ENCODE results near the gene GALNT12.

Gene GALNT12

GRCh38 chr9:98869078-98869745 lies 61.7 kb downstream of the GALNT12 start:
- no peaks in the 10 kb centered on the region for H3K27me3 ChIP-seq (ENCODE audit: control insufficient read depth, insufficient read depth, low read length)
- no peak overlapping the region for H3K27ac ChIP-seq (ENCODE audit: low read length)
- H3K9ac ChIP-seq (ENCODE audit: low read length), result no peak overlapping the region
- H3K9me3 ChIP-seq (ENCODE audit: control insufficient read depth, low read depth, low read length), result no peaks in the 10 kb centered on the region
- H3K4me1 ChIP-seq (ENCODE audit: control insufficient read depth, low read depth, low read length), result no peaks in the 10 kb centered on the region
- H3K4me3 ChIP-seq (ENCODE audit: low read length), result no peak overlapping the region
- no peaks in the 10 kb centered on the region for H3K36me3 ChIP-seq (ENCODE audit: control insufficient read depth, low read depth, low read length)

GRCh38 chr9:98869866-98870265 lies 62.4 kb downstream of the GALNT12 start:
- Histone ChIP-seq H3K4me1 (ENCODE audit: control insufficient read depth, low read depth, low read length) (no peaks in the 10 kb centered on the region), H3K27me3 (ENCODE audit: control insufficient read depth, insufficient read depth, low read length) (no peaks in the 10 kb centered on the region), H3K9me3 (ENCODE audit: control insufficient read depth, low read depth, low read length) (no peaks in the 10 kb centered on the region), H3K9ac (ENCODE audit: low read length) (no peak overlapping the region), H3K36me3 (ENCODE audit: control insufficient read depth, low read depth, low read length) (no peaks in the 10 kb centered on the region), H3K27ac (ENCODE audit: low read length) (no peak overlapping the region), H3K4me3 (ENCODE audit: low read length) (no peak overlapping the region)

- Histone ChIP-seq H3K36me3 (ENCODE audit: control insufficient read depth, low read depth, low read length) (no peaks in the 10 kb centered on the region), H3K27ac (ENCODE audit: low read length) (no peak overlapping the region), H3K9me3 (ENCODE audit: control insufficient read depth, low read depth, low read length) (no peaks in the 10 kb centered on the region), H3K27me3 (ENCODE audit: control insufficient read depth, insufficient read depth, low read length) (no peaks in the 10 kb centered on the region), H3K4me3 (ENCODE audit: low read length) (no peak overlapping the region), H3K4me1 (ENCODE audit: control insufficient read depth, low read depth, low read length) (no peaks in the 10 kb centered on the region), H3K9ac (ENCODE audit: low read length) (no peak overlapping the region)
These were observed 63.5 kb downstream of the GALNT12 start for GRCh38 chr9:98870782-98871557.

- Histone ChIP-seq H3K4me3 (ENCODE audit: low read length) (no peak overlapping the region), H3K27me3 (ENCODE audit: control insufficient read depth, insufficient read depth, low read length) (no peaks in the 10 kb centered on the region), H3K36me3 (ENCODE audit: control insufficient read depth, low read depth, low read length) (no peaks in the 10 kb centered on the region), H3K27ac (ENCODE audit: low read length) (no peak overlapping the region), H3K9me3 (ENCODE audit: control insufficient read depth, low read depth, low read length) (no peaks in the 10 kb centered on the region), H3K4me1 (ENCODE audit: control insufficient read depth, low read depth, low read length) (no peaks in the 10 kb centered on the region), H3K9ac (ENCODE audit: low read length) (no peak overlapping the region)
These were observed 64.1 kb downstream of the GALNT12 start for GRCh38 chr9:98871558-98872065.

- Histone ChIP-seq H3K4me1 (ENCODE audit: control insufficient read depth, low read depth, low read length) (no peaks in the 10 kb centered on the region), H3K27ac (ENCODE audit: low read length) (no peak overlapping the region), H3K27me3 (ENCODE audit: control insufficient read depth, insufficient read depth, low read length) (no peaks in the 10 kb centered on the region), H3K36me3 (ENCODE audit: control insufficient read depth, low read depth, low read length) (no peaks in the 10 kb centered on the region), H3K9me3 (ENCODE audit: control insufficient read depth, low read depth, low read length) (no peaks in the 10 kb centered on the region), H3K9ac (ENCODE audit: low read length) (no peak overlapping the region), H3K4me3 (ENCODE audit: low read length) (no peak overlapping the region)
These were observed 66.1 kb downstream of the GALNT12 start for GRCh38 chr9:98873526-98873925.

GRCh38 chr9:98873951-98874371 lies 66.5 kb downstream of the GALNT12 start:
- no peak overlapping the region for H3K4me3 ChIP-seq (ENCODE audit: low read length)
- H3K27me3 ChIP-seq (ENCODE audit: control insufficient read depth, insufficient read depth, low read length), result no peaks in the 10 kb centered on the region
- no peaks in the 10 kb centered on the region for H3K4me1 ChIP-seq (ENCODE audit: control insufficient read depth, low read depth, low read length)
- H3K9me3 ChIP-seq (ENCODE audit: control insufficient read depth, low read depth, low read length), result no peaks in the 10 kb centered on the region
- H3K9ac ChIP-seq (ENCODE audit: low read length), result no peak overlapping the region
- no peaks in the 10 kb centered on the region for H3K36me3 ChIP-seq (ENCODE audit: control insufficient read depth, low read depth, low read length)
- no peak overlapping the region for H3K27ac ChIP-seq (ENCODE audit: low read length)

- Histone ChIP-seq H3K27ac (ENCODE audit: low read length) (no peak overlapping the region), H3K4me1 (ENCODE audit: control insufficient read depth, low read depth, low read length) (no peaks in the 10 kb centered on the region), H3K9me3 (ENCODE audit: control insufficient read depth, low read depth, low read length) (no peaks in the 10 kb centered on the region), H3K27me3 (ENCODE audit: control insufficient read depth, insufficient read depth, low read length) (no peaks in the 10 kb centered on the region), H3K9ac (ENCODE audit: low read length) (no peak overlapping the region), H3K36me3 (ENCODE audit: control insufficient read depth, low read depth, low read length) (no peaks in the 10 kb centered on the region), H3K4me3 (ENCODE audit: low read length) (no peak overlapping the region)
These were observed 67.3 kb downstream of the GALNT12 start for GRCh38 chr9:98874721-98875255.

- Histone ChIP-seq H3K27ac (ENCODE audit: low read length) (no peak overlapping the region), H3K9me3 (ENCODE audit: control insufficient read depth, low read depth, low read length) (no peaks in the 10 kb centered on the region), H3K27me3 (ENCODE audit: control insufficient read depth, insufficient read depth, low read length) (no peaks in the 10 kb centered on the region), H3K36me3 (ENCODE audit: control insufficient read depth, low read depth, low read length) (no peaks in the 10 kb centered on the region), H3K4me1 (ENCODE audit: control insufficient read depth, low read depth, low read length) (no peaks in the 10 kb centered on the region), H3K4me3 (ENCODE audit: low read length) (no peak overlapping the region), H3K9ac (ENCODE audit: low read length) (no peak overlapping the region)
These were observed 68.1 kb downstream of the GALNT12 start for GRCh38 chr9:98875536-98875935.

GRCh38 chr9:98877311-98877710 lies 69.8 kb downstream of the GALNT12 start:
- no peaks in the 10 kb centered on the region for H3K9me3 ChIP-seq (ENCODE audit: control insufficient read depth, low read depth, low read length)
- H3K9ac ChIP-seq (ENCODE audit: low read length), result no peak overlapping the region
- no peak overlapping the region for H3K4me3 ChIP-seq (ENCODE audit: low read length)
- H3K27ac ChIP-seq (ENCODE audit: low read length), result no peak overlapping the region
- H3K4me1 ChIP-seq (ENCODE audit: control insufficient read depth, low read depth, low read length), result no peaks in the 10 kb centered on the region
- no peaks in the 10 kb centered on the region for H3K36me3 ChIP-seq (ENCODE audit: control insufficient read depth, low read depth, low read length)
- no peaks in the 10 kb centered on the region for H3K27me3 ChIP-seq (ENCODE audit: control insufficient read depth, insufficient read depth, low read length)

- H3K27me3 ChIP-seq (ENCODE audit: control insufficient read depth, insufficient read depth, low read length), result no peaks in the 10 kb centered on the region
These were observed 71.9 kb downstream of the GALNT12 start for GRCh38 chr9:98879094-98879962.

GRCh38 chr9:98879963-98880310 lies 72.5 kb downstream of the GALNT12 start:
- H3K9me3 ChIP-seq (ENCODE audit: control insufficient read depth, low read depth, low read length), result no peaks in the 10 kb centered on the region
- H3K36me3 ChIP-seq (ENCODE audit: control insufficient read depth, low read depth, low read length), result no peaks in the 10 kb centered on the region
- no peak overlapping the region for H3K4me3 ChIP-seq (ENCODE audit: low read length)
- H3K27ac ChIP-seq (ENCODE audit: low read length), result no peak overlapping the region
- no peaks in the 10 kb centered on the region for H3K4me1 ChIP-seq (ENCODE audit: control insufficient read depth, low read depth, low read length)
- no peaks in the 10 kb centered on the region for H3K27me3 ChIP-seq (ENCODE audit: control insufficient read depth, insufficient read depth, low read length)
- H3K9ac ChIP-seq (ENCODE audit: low read length), result no peak overlapping the region

More at GRCh38 chr9:98879094-98879962, 71.9 kb downstream of the GALNT12 start:
- no peaks in the 10 kb centered on the region for H3K9me3 ChIP-seq (ENCODE audit: control insufficient read depth, low read depth, low read length)
- H3K27ac ChIP-seq (ENCODE audit: low read length), result no peak overlapping the region
- no peak overlapping the region for H3K9ac ChIP-seq (ENCODE audit: low read length)
- no peaks in the 10 kb centered on the region for H3K36me3 ChIP-seq (ENCODE audit: control insufficient read depth, low read depth, low read length)
- H3K4me1 ChIP-seq (ENCODE audit: control insufficient read depth, low read depth, low read length), result no peaks in the 10 kb centered on the region
- H3K4me3 ChIP-seq (ENCODE audit: low read length), result no peak overlapping the region
